NB4 (cell line): ENCODE results near the gene LYRM4.

Experiments
- DNase-seq: peaks from one replicate; pipeline ENCODE4 v3.0.0; 2010; ENCODE audit warnings: low read depth
- H3K4me3 ChIP-seq: one replicate; pipeline ENCODE4 v1.5.1; 2011; ENCODE audit warnings: mild to moderate bottlenecking, low read depth, low read length, moderate library complexity
- CTCF ChIP-seq: IDR thresholded peaks from one replicate; pipeline ENCODE4 v1.5.1; 2012; ENCODE audit warnings: low read depth, low read length
- MYC ChIP-seq: IDR thresholded peaks from 2 replicates; pipeline ENCODE4 v1.6.1; 2011; ENCODE audit warnings: low read depth, low read length
- POLR2A ChIP-seq: IDR thresholded peaks from 2 replicates; pipeline ENCODE4 v1.6.1; 2011; ENCODE audit warnings: mild to moderate bottlenecking; ENCODE audit not compliant: insufficient read length; ENCODE audit errors: extremely low read depth
- TF ChIP-seq, protein P1 (sequence below): IDR thresholded peaks from 2 replicates; pipeline ENCODE4 v1.6.1; 2011; ENCODE audit warnings: low read depth, low read length

Gene LYRM4

GRCh38 chr6:5136851-5137250 lies 123.9 kb downstream of the LYRM4 start:
- TF ChIP-seq, protein P1, sequence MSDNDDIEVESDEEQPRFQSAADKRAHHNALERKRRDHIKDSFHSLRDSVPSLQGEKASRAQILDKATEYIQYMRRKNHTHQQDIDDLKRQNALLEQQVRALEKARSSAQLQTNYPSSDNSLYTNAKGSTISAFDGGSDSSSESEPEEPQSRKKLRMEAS = no peak
- TF ChIP-seq MYC = no peak
- TF ChIP-seq POLR2A = no peak
- TF ChIP-seq CTCF = no peak
- no peak overlapping the region for H3K4me3 ChIP-seq
- DNase-seq = no peak

GRCh38 chr6:5135788-5136376 lies 124.9 kb downstream of the LYRM4 start:
- no peak for TF ChIP-seq POLR2A
- TF ChIP-seq, protein P1 = no peak
- TF ChIP-seq MYC = no peak
- TF ChIP-seq CTCF = peak; percentile 80
- no peak overlapping the region for H3K4me3 ChIP-seq
- DNase-seq = peak; percentile 67

- no peak overlapping the region for H3K4me3 ChIP-seq
- no peak for DNase-seq
- TF ChIP-seq POLR2A = no peak
- no peak for TF ChIP-seq CTCF
- no peak for TF ChIP-seq MYC
- TF ChIP-seq, protein P1 = no peak
These were observed 126.8 kb downstream of the LYRM4 start for GRCh38 chr6:5133943-5134342.

DNA sequence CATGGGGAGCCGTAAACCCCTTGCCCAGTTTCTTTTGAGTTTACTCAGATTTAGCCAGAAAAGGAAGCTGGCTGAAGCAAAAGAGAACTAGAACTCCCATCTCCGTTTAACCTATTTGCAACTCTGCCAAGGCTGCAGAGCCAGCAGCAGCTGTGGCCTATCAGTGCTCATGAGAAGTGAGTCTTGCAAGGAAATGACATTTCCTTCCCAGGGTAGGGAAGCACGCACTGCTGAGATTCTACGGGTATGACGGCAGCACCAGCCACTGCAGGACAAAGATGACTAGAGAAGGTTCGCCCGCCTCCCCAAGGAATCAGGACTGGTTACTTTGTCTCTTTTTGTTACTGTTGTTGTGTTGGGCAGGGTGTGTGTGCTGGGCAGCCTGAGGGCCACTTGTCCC lies 128.0 kb downstream of the LYRM4 start:
- TF ChIP-seq POLR2A (no peak), CTCF (no peak), MYC (no peak)
- TF ChIP-seq, protein P1 = no peak
- no peak overlapping the region for H3K4me3 ChIP-seq
- no peak for DNase-seq

- DNase-seq = no peak
- TF ChIP-seq, protein P1 = no peak
- TF ChIP-seq MYC (no peak), POLR2A (no peak), CTCF (no peak)
- H3K4me3 ChIP-seq = no peak overlapping the region
These were observed 130.4 kb downstream of the LYRM4 start for GRCh38 chr6:5130135-5130866.
